ENCODE measurements around the gene THTPA.

Gene THTPA

DNA sequence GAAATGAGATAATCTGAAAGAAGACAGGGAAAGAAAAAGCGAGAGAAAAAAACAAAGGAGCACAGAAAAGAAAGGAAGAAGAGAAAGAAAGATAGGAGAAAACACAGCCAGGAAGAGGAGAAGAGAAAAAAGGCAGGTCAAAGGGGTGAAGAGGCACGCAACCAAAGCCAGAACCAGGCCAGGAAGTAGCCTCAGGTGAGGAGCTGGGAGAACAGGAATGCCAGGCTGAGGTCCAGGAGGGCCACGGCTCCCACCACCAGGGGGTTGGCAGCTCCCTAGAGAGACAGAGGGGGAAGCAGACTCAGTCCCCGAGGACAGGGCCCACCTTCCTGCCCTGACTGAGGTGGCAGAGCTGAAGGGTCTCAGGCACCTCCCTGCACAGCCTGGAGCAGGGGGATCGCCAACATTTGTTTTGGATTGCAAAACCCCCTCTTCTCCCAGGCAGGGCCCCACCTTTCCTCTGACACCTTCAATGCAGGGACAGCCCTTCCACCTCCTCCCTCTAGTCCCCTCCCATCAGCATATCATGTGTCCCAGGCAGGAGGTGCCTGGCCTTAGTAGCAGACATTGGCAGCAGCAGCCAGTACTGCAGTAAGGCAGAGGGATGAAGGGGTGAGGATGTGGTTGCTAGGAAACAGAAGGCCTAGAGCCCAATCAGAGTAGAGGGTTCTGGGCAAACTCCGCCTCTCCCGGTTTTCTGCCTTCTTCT lies 13.5 kb downstream of the THTPA start:
- Histone ChIP-seq H3K4me1 (ENCODE audit: control insufficient read depth, insufficient read depth, low read length) (peaks cover 13% of the 10 kb centered on the region), H3K9me3 (ENCODE audit: control insufficient read depth in 2 of 2, low read length in 2 of 2) (no peaks in the 10 kb centered on the region), H3K27me3 (ENCODE audit: control insufficient read depth in 1 of 2, insufficient read depth in 2 of 2, low read length in 2 of 2) (peaks cover 14 to 21% of the 10 kb centered on the region in 2 donors), H3K4me3 (ENCODE audit: low read length in 2 of 2) (no peak overlapping the region), H3K9ac (ENCODE audit: low read length in 2 of 2) (no peak overlapping the region), H3K27ac (ENCODE audit: low read length) (no peak overlapping the region), H3K36me3 (ENCODE audit: control insufficient read depth in 2 of 2, insufficient read depth in 2 of 2, low read length in 2 of 2) (no peaks in the 10 kb centered on the region)

DNA sequence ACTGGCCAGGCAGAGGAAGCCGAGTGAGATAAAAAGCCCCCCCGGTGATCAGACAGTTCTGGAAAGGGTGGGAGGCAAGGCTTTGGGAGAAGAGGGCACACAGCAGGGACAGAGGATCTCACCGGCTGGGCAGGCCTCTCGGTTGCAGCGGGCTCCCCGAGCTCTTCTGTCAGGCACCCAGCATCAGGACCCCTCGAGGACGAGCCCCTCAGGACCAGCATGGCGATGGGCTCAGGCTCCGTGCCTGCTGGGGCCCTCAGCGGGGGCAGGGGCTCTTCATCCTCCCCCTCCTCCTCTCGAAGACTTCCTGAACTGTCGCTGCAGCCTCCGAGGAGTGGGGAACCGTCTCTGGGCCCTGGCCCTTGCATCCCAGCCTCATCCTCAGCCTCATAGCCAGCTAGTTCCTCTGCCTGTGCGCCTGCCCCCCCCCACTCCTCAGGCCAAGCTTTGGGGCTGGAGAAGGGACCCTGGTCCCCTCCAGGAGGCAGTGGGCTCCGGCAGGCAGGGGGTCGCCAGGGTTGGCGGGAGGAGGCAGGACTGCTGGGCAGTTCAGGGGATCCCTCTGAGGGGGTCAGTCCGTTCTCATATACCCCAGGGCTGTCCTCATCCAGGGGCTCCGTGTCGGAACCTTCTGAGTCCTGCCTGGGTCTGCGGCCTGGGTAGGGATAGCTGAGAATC lies 14.9 kb downstream of the THTPA start:
- H3K9ac ChIP-seq (ENCODE audit: low read length in 2 of 2): no peak overlapping the region
- peaks cover 27 to 32% of the 10 kb centered on the region in 2 donors for H3K27me3 ChIP-seq (ENCODE audit: control insufficient read depth in 1 of 2, insufficient read depth in 2 of 2, low read length in 2 of 2)
- H3K4me3 ChIP-seq (ENCODE audit: low read length in 2 of 2): no peak overlapping the region
- H3K27ac ChIP-seq (ENCODE audit: low read length): no peak overlapping the region
- H3K9me3 ChIP-seq (ENCODE audit: control insufficient read depth in 2 of 2, low read length in 2 of 2): no peaks in the 10 kb centered on the region
- peaks cover 13% of the 10 kb centered on the region for H3K4me1 ChIP-seq (ENCODE audit: control insufficient read depth, insufficient read depth, low read length)
- no peaks in the 10 kb centered on the region for H3K36me3 ChIP-seq (ENCODE audit: control insufficient read depth in 2 of 2, insufficient read depth in 2 of 2, low read length in 2 of 2)

DNA sequence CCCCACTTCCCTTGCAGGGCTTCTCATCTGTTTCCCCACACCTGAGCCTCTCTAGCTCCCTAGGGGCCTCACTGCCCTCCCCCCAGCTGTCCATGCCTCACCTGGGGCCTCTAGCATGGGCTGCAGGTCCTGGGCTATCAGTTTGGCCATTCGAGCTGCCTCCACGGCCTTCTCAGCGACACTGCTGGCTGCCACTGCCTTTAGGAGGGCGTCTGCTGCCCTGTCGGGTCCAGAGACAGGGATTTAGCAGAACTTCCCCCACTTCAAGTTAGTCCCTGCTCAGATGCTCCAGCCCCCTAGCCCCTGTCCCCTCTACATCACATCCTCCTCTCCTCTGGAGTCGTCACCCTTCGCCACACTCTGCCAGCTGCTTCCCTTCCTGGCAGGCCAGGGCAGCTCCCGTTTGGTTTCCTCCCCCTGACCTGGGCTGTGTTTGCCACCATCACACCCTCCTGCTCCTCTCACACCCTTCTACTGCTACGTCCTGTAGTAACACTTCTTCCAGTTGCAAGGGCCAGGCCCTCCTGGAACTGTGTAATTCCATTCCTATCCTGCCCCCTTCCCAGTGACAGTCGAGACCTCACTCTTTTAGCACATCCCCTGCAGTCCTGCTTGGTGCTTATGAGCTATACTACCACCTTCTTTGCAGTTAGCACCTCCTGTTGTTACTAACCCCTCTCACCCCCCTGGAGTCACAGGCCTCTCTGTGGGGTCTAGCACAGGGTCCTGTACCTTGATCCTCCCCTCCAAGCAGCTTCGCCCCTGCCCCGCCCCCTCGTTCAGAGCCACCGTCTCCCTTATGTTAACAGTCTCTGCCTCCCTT lies 15.8 kb downstream of the THTPA start:
- Histone ChIP-seq H3K9me3 (ENCODE audit: control insufficient read depth in 2 of 2, low read length in 2 of 2) (no peaks in the 10 kb centered on the region), H3K4me1 (ENCODE audit: control insufficient read depth, insufficient read depth, low read length) (peaks cover 13% of the 10 kb centered on the region), H3K27ac (ENCODE audit: low read length) (no peak overlapping the region), H3K27me3 (ENCODE audit: control insufficient read depth in 1 of 2, insufficient read depth in 2 of 2, low read length in 2 of 2) (peaks cover 36 to 39% of the 10 kb centered on the region in 2 donors), H3K36me3 (ENCODE audit: control insufficient read depth in 2 of 2, insufficient read depth in 2 of 2, low read length in 2 of 2) (no peaks in the 10 kb centered on the region), H3K9ac (ENCODE audit: low read length in 2 of 2) (no peak overlapping the region), H3K4me3 (ENCODE audit: low read length in 2 of 2) (no peak overlapping the region)

DNA sequence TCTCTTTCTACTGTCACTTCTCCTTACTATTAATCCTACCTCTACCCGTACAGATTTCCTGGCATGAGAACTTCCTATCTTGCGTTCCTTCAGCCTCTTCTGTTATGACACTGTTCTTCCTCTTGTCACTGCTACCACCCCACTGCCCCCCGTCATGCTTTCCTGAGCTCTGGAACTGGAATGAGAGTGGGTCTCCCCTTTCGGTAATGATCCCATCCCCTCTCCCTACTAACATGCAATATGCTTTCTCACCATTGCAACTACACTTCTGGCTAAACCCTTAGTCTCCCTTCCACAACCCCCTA lies 16.4 kb downstream of the THTPA start:
- Histone ChIP-seq H3K9ac (ENCODE audit: low read length in 2 of 2) (no peak overlapping the region), H3K4me3 (ENCODE audit: low read length in 2 of 2) (no peak overlapping the region), H3K36me3 (ENCODE audit: control insufficient read depth in 2 of 2, insufficient read depth in 2 of 2, low read length in 2 of 2) (no peaks in the 10 kb centered on the region), H3K9me3 (ENCODE audit: control insufficient read depth in 2 of 2, low read length in 2 of 2) (no peaks in the 10 kb centered on the region), H3K4me1 (ENCODE audit: control insufficient read depth, insufficient read depth, low read length) (peaks cover 14% of the 10 kb centered on the region), H3K27ac (ENCODE audit: low read length) (no peak overlapping the region), H3K27me3 (ENCODE audit: control insufficient read depth in 1 of 2, insufficient read depth in 2 of 2, low read length in 2 of 2) (peaks cover 41 to 42% of the 10 kb centered on the region in 2 donors)

DNA sequence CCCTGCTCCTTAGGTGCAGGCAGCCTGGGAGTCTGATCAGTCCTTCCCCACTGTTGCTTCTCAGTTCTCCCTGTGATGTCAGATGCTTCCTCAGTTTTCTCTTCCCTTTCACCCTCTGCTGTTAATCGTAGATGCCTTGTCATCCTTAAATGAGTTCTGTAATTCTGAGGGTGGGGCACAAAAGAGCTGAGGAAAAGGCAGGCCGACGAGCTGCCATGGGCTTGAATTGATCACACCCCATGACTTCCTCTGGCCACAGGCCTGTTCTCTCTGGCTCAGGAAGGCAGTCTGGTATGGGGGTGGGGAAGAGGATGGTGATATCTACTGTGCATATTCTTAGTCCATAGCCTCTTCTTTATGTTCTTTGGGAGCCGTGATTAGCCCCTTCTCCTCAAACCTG lies 16.8 kb downstream of the THTPA start:
- Histone ChIP-seq H3K4me3 (ENCODE audit: low read length in 2 of 2) (no peak overlapping the region), H3K36me3 (ENCODE audit: control insufficient read depth in 2 of 2, insufficient read depth in 2 of 2, low read length in 2 of 2) (no peaks in the 10 kb centered on the region), H3K9ac (ENCODE audit: low read length in 2 of 2) (no peak overlapping the region), H3K4me1 (ENCODE audit: control insufficient read depth, insufficient read depth, low read length) (peaks cover 11% of the 10 kb centered on the region), H3K27ac (ENCODE audit: low read length) (no peak overlapping the region), H3K9me3 (ENCODE audit: control insufficient read depth in 2 of 2, low read length in 2 of 2) (no peaks in the 10 kb centered on the region), H3K27me3 (ENCODE audit: control insufficient read depth in 1 of 2, insufficient read depth in 2 of 2, low read length in 2 of 2) (peaks cover 41 to 45% of the 10 kb centered on the region in 2 donors)

DNA sequence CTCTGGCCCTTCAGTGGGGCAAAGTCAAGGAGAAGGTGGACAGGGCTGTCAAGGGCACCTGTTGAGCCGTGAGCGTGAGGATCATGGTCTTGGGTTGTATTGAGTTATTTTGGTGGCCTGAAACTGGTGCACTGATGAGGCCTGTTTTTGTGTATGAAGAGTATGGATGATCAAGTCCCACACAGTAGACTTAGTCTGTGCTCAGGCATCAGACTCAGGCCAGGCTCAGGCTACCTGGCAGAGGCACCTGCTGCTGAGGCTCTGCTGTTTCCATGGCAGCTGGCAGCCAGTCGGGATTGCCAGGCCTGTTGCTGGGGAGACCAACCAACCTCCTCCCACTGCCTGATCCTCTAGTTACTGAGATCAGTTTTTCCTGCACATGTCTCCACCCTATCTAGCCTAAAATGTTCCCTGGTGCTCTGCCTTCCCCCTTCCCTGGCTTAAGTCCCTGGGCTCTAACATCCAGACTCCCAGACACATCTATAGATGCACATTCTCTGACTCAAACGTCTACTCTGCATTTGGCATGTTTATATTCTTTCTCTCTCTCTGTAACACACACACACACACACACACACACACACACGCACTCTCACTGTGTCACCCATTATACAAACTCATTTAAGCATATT lies 17.4 kb downstream of the THTPA start:
- H3K9ac ChIP-seq (ENCODE audit: low read length in 2 of 2): no peak overlapping the region
- peaks cover 41 to 46% of the 10 kb centered on the region in 2 donors for H3K27me3 ChIP-seq (ENCODE audit: control insufficient read depth in 1 of 2, insufficient read depth in 2 of 2, low read length in 2 of 2)
- H3K4me1 ChIP-seq (ENCODE audit: control insufficient read depth, insufficient read depth, low read length): peaks cover 10% of the 10 kb centered on the region
- H3K9me3 ChIP-seq (ENCODE audit: control insufficient read depth in 2 of 2, low read length in 2 of 2): no peaks in the 10 kb centered on the region
- no peak overlapping the region for H3K27ac ChIP-seq (ENCODE audit: low read length)
- no peak overlapping the region for H3K4me3 ChIP-seq (ENCODE audit: low read length in 2 of 2)
- H3K36me3 ChIP-seq (ENCODE audit: control insufficient read depth in 2 of 2, insufficient read depth in 2 of 2, low read length in 2 of 2): no peaks in the 10 kb centered on the region

DNA sequence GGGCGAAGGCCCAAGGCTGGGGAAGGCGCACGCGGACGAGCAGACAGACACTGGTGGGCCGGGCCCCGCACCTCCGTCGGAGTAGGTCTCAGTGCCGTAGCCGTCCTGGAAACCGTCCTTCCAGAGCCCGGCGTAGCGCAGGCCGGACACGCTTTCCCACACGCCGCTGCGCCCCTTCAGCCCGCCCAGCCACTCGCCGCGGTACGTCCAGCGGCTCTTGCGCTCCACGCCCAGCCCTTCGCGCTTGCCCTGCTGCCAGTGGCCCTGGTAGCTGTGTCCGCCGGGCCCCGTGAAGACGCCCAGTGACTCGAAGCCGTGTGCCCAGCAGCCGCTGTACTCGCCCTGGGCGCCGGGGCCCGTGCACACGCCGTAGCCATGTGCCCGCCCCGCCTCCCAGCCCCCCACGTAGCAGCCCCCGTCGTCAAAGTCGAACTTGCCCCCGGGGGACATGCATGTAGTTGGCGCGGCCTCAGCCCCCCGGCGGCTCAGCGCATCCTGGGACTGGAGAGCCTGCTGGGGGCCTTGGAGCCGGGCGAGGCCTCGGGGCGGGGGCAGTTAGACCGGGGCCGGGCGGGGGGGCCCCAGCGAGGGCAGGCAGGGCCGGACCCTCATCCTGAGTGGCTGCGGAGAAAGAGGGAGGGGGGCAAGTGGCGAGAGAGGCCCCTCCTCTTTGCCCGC lies 21.1 kb downstream of the THTPA start:
- Histone ChIP-seq H3K27ac (ENCODE audit: low read length) (no peak overlapping the region), H3K36me3 (ENCODE audit: control insufficient read depth in 2 of 2, insufficient read depth in 2 of 2, low read length in 2 of 2) (no peaks in the 10 kb centered on the region), H3K27me3 (ENCODE audit: control insufficient read depth in 1 of 2, insufficient read depth in 2 of 2, low read length in 2 of 2) (peaks cover 47 to 52% of the 10 kb centered on the region in 2 donors), H3K9me3 (ENCODE audit: control insufficient read depth in 2 of 2, low read length in 2 of 2) (no peaks in the 10 kb centered on the region), H3K4me3 (ENCODE audit: low read length in 2 of 2) (peak overlapping the region in 1 of 2 donors; percentile 47), H3K4me1 (ENCODE audit: control insufficient read depth, insufficient read depth, low read length) (peaks cover 10% of the 10 kb centered on the region), H3K9ac (ENCODE audit: low read length in 2 of 2) (no peak overlapping the region)

DNA sequence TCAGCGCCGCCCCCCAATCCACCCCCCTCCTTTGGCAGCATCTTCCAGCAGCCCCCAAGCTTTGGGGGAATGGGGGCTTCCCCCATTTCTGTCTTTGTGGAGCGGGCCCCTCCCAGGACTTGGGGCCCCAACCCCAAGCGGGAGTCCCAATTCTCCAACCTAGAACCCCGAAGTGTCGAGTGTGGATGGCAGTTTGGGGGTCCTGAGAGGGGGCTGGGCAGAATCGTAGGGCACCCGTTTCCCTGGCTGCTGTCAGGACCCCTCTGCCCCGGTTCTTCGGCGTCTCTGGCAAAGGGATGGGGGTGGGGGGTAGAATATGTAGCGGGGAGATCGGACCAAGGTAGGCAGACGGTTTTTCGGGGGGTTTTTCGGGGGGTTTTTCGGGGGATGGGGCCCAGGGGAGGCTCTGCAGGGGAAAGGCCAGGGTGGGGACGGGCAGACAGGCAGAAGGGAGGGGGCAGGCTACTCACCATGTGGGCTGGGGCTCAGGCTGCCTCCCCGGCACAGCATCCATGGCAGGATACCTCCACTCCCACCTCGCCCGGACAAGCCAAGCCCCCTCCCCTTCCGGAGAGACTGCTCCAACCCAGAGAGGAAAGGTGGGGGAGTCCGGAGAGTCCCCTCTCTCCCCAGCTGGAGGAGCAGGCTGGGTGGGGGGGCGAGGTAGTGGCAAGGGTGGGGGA lies 21.8 kb downstream of the THTPA start:
- no peaks in the 10 kb centered on the region for H3K36me3 ChIP-seq (ENCODE audit: control insufficient read depth in 2 of 2, insufficient read depth in 2 of 2, low read length in 2 of 2)
- peaks cover 10% of the 10 kb centered on the region for H3K4me1 ChIP-seq (ENCODE audit: control insufficient read depth, insufficient read depth, low read length)
- peaks cover 41 to 52% of the 10 kb centered on the region in 2 donors for H3K27me3 ChIP-seq (ENCODE audit: control insufficient read depth in 1 of 2, insufficient read depth in 2 of 2, low read length in 2 of 2)
- H3K27ac ChIP-seq (ENCODE audit: low read length): no peak overlapping the region
- no peak overlapping the region for H3K9ac ChIP-seq (ENCODE audit: low read length in 2 of 2)
- H3K4me3 ChIP-seq (ENCODE audit: low read length in 2 of 2): no peak overlapping the region
- H3K9me3 ChIP-seq (ENCODE audit: control insufficient read depth in 2 of 2, low read length in 2 of 2): no peaks in the 10 kb centered on the region

DNA sequence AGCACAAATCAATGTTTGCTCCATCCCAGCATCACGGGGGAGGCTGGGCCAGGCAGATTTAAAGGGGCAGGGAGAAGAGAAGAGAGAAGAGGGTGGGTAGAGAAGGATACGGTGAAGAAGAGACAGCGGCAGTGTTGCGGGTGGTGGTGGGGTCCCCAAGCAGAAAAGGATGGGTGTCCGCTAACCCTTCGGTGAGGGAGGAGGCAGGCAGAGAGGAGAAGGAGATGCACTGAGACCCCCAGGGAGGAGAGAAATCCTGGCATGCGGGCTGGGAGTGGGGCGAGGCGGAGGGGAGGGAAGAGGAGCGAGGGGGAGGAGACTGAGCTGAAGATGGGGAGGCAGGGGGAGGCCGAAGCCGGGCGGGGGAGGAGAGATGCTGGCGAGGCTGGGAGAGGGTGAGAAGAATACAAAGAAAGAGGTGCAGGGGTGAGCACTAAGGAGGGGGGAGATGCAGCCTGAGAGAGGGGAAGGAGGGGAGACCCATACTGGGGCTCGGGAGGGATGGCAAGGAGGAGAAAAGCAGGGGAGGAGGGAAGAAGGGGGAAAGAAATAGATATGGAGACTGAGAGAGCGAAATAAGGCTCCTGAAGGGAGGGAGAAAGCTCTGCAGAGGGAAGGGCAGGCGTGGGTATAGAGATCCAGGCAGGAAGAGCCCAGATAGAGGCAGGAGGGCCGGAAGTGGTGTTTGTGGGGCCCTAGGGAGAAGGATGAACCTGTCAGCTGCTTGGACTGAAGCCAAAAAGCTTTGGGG lies 22.7 kb downstream of the THTPA start, which contains the start of gene JPH4:
JPH4 (minus strand) TSS at position 231 of the 751 bp plus-strand sequence. CDS start 1,337 bp downstream, outside the sequence.
- H3K9me3 ChIP-seq (ENCODE audit: control insufficient read depth in 2 of 2, low read length in 2 of 2): no peaks in the 10 kb centered on the region
- peaks cover 33 to 45% of the 10 kb centered on the region in 2 donors for H3K27me3 ChIP-seq (ENCODE audit: control insufficient read depth in 1 of 2, insufficient read depth in 2 of 2, low read length in 2 of 2)
- no peaks in the 10 kb centered on the region for H3K36me3 ChIP-seq (ENCODE audit: control insufficient read depth in 2 of 2, insufficient read depth in 2 of 2, low read length in 2 of 2)
- peaks cover 10% of the 10 kb centered on the region for H3K4me1 ChIP-seq (ENCODE audit: control insufficient read depth, insufficient read depth, low read length)
- no peak within 1 kb of the TSS for H3K27ac ChIP-seq (ENCODE audit: low read length)
- H3K4me3 ChIP-seq (ENCODE audit: low read length in 2 of 2): no peak within 1 kb of the TSS
- no peak within 1 kb of the TSS for H3K9ac ChIP-seq (ENCODE audit: low read length in 2 of 2)
